A673 (cell line): ENCODE data around the gene PRMT5.

Source experiments
- EZH2 ChIP-seq: fragments of 200-600 bp; sonication (generic); IDR thresholded peaks from 2 replicates; pipeline ENCODE4 v1.6.1; 2017; ENCODE audit warnings: borderline replicate concordance, low read depth, mild to moderate bottlenecking, mixed read lengths, antibody characterized with exemption, low read length; ENCODE audit not compliant: poor library complexity, severe bottlenecking
- TF ChIP-seq, protein P1 (sequence below): fragments of 300-800, 200-600 bp; sonication (generic); conservative IDR thresholded peaks from 2 replicates; pipeline ENCODE4 v1.5.1; 2017; ENCODE audit warnings: low read depth, mild to moderate bottlenecking, antibody characterized with exemption, low read length, moderate library complexity, mixed read lengths

- TF ChIP-seq, protein P1, sequence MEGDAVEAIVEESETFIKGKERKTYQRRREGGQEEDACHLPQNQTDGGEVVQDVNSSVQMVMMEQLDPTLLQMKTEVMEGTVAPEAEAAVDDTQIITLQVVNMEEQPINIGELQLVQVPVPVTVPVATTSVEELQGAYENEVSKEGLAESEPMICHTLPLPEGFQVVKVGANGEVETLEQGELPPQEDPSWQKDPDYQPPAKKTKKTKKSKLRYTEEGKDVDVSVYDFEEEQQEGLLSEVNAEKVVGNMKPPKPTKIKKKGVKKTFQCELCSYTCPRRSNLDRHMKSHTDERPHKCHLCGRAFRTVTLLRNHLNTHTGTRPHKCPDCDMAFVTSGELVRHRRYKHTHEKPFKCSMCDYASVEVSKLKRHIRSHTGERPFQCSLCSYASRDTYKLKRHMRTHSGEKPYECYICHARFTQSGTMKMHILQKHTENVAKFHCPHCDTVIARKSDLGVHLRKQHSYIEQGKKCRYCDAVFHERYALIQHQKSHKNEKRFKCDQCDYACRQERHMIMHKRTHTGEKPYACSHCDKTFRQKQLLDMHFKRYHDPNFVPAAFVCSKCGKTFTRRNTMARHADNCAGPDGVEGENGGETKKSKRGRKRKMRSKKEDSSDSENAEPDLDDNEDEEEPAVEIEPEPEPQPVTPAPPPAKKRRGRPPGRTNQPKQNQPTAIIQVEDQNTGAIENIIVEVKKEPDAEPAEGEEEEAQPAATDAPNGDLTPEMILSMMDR = no peak
- no peak for TF ChIP-seq EZH2
Observed at GRCh38 chr14:22920697-22921096, 8.5 kb downstream of the PRMT5 start.
